NCI-H146 treated with DMSO at 0.1 percent for 48 hours (cell line): ENCODE measurements around the gene AADACL4.

Source experiments
- DNase-seq: peaks from one replicate; lab custom pipeline; 2025; ENCODE audit not compliant: unreplicated experiment; lab: John Stamatoyannopoulos, UW

The AADACL4 gene

DNA sequence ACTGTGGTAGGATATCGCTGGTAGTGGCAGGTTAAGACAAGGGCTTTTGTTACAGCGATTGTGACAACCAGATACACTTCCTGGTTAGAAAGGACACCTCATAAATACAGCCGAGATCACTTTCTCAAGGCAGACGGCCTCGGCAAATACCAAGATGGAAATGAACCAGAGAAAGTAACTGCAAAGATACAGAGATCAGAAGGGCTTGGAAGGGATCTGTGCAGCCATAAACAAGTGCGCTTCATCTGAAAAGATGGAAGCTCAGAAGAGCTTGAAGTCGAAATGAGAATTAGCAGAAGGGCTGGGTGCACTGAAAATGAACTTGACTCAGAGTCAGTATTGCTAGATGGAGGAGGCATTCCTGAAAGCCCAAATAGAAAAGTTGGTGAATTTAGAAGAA, 32.9 kb upstream of the AADACL4 start:
- DNase-seq, result no peak

DNA sequence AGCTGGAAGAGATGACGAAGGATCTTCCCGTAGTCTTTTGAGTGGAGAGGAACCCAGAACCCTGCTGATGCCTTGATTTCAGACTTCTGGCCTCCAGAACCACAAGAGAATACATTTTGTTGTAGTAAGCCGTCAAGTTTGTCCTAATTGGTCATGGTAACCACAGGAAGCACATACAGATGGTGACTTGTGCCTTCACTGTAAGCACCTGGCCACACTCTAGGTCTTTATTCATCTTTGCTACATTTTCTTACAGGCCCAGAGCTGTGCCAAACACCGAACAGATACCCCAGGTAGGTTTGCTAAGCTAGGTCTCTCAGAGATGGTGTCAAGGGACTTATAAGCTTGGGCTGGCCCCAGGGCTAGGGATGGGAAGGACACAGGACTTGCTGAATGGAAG, 30.7 kb upstream of the AADACL4 start:
- DNase-seq, result no peak

DNA sequence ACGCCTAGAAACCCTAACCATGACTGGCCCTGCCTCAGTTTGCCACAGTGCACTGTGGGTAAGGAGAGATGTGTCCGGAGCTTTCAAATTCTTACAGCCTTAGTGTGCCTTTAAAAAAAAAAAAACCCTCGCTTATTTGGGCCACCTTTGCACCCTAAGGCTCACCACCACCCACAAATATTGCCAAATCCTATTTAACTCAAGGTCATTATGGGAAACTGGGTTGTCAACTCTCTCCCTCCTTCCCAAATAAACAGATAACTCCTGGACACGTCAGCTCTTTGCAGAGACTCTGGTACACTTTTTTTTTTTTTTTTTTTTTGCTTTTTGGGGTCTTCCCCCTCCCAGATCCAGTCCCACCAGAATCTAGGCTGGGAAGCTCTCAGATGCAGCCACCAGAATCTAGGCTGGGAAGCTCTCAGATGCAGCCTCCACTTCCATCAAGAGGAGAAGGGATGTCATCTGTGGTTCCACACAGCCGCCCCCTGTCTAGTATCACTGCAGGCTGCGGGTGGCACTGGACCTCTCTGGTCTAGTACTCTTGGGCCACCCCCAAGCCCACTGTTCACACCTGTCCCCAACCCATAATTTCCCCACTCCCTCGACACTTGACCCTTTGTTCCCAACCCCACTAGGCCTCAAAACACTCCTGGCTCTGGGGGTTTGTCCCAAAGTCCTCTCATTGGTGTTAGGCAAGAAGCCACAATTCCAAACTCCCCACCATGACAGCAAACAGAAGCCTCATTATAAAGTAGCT, 29.3 kb upstream of the AADACL4 start:
- DNase-seq, result no peak

DNA sequence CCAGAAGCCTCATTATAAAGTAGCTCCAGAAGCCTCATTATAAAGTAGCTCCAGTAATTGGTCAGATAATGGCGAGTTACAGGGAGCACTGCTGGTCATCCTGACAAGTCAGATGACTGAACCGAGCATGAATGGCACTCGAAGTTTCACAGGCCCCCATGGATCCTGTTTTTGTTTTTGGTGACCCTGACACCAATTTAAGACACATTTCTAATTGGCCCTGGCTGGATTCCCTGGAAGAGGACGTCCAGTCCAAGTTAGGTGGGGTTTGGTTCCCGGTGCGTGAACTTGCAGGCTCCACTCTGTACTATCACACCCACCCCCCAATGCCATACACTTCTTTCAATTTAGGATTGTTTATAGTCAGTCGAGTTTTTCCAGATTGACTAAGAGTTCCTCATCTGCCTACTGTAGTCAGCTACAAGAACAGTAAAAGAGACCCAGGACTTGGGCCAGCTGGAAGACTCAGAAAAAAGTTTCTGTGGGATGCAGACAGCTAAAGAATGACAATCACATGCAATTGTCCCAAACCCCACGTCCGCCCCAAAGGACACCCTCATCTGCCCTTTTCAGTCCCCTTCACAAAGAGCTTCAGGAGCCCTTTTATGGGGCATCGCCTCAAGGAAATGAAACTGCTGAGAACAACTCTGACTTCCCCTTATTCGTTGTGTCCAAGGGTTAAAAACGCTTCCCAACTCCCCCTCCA, 28.6 kb upstream of the AADACL4 start:
- DNase-seq, result no peak

DNA sequence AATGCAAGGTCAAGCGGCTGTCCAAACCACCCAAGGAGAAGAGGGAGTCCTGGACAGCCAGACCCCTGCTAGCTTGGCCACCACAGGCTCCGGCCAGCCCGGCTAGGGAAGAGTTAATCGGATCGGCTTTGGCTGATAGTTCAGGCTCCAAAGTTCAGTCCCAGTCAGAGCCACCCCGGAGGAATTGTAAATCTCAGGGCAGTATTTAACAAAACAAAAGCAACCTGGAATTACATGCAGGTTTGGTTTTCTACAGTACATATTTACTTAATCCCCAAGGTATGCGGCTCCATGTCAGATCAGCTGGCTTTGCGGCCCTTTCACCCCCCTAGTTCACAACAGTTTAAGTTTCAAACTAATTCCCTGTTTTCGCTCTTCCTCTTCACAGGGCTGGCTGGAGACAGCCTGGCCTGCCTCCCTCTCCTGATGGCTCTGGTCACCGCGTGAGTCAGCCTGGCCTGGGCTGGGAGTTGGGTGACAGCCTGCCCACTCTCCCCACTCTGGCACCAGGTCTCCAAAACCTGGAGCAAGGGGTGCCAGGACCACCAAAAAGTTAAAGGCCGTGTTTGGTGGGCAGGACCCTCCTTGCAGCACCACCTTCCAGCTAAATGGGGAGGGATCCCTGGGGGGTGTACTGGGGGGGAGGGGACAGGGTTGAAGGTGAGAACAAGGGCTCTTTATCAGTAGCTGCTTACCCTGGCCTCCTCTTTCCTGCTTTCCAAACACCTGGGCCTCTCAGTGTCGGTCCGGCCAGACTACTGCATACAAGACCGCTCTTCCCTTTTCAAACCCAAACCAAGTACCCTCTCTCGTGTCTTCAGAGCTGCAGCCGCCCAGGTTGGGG, 27.8 kb upstream of the AADACL4 start:
- peak; percentile 3 for DNase-seq

DNA sequence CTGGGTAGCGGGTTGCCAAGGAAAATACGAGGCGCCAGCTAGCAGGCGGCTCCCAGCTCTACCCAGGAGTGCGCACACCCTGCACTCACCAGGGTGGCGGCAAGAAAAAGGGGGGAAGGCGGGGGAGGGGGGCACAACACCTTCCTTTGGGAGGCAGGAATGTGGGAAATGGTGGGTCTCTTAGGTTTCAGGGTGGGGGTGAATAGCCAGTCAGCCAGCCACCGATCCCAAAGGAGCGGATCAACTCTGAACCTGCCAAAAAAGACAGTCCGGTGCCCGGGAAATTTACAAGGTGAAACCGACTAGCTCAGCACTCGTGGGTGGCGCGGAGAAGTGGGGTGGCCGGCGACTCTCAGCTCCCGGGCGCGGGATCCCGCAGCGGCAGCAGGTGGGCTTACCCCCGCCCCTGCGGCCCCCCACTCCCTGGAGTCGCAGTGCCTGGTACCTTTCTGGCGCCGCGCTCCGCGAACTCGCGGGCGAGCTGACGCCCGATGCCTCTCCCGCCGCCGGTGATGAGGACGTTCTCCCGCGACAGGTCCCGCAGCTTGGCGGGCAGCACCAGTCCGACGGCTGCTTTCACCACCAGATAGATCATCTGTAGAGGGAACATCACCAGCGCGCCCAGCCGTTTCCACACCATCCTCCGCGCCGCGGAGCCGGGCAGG, 27.0 kb upstream of the AADACL4 start:
- DNase-seq, result no peak

DNA sequence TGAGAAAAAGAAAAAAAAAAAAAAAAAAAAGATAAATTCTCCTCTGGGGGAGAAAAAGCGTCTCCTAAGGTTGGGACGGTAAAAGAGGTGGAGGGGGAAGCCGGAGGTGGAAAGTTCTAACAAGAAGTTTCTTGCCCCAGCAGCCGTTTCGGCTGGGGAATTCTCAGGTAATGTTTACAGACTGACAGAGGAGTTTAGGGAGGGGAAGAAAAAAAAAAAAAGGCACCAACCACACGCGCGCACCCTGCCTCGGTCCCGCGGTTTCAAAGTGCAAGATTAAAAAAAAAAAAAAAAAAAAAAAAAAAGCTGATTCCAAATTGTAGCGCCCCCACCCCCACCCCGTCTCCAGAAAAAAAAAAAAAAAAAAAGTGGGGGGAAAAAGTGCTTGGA, 26.4 kb upstream of the AADACL4 start:
- no peak for DNase-seq

DNA sequence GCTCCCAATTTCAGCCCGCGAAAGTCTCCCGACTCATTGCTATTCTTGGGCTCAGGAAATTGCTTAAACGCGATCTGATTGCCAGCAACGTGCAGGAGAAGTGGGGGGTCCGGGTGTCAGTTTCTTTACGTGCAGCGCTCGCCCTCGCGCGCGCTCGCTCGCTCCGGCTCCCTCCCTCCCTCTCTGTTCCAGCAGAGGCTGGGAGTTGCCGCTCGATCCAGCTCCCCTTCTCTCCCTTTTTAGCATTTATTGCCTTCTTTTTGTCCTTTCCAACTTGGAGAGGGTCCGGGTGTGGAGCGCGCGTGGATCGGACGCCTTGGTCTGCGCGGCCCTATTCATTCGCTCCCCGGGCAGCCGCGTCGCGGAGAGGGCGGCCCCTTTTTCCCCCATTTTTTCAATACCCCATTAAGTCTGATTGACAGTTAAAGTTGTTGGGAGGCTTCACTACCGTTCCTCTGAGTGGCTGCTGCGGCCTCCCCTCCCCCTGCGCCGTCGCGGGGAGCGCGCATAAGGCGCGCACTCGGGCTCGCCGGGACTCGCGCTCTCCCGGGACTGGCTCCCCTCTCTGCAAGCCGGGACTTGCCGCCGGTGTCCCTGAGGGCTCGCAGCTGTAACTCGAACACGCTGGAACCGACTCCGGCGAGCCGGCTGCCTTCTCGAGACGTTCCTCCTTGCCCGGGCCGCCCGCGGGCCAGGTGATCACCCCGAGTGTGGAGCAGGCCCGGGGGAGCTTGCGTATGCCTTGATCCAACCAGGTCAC, 25.8 kb upstream of the AADACL4 start, which contains the start of gene DHRS3:
Gene DHRS3 (minus strand): TSS at position 310 of the 760 bp plus-strand sequence. CDS start 862 bp downstream, outside the sequence.
- DNase-seq, result peak; percentile 2

DNA sequence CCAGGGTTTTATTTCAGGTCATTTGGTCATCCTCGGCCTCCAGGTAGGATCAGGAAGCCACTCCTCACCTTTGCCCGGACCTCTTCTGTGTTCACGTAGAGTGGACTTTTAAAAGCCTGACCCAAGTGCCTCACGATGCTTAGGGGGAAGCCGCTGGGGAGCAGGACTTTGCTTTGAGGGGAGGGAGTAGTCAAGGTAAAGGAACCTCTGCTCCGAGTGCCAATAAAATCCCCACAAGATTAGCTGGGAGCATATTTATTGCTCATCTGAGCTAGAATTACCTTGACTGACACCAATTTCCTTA, 25.3 kb upstream of the AADACL4 start:
- DNase-seq, result no peak

DNA sequence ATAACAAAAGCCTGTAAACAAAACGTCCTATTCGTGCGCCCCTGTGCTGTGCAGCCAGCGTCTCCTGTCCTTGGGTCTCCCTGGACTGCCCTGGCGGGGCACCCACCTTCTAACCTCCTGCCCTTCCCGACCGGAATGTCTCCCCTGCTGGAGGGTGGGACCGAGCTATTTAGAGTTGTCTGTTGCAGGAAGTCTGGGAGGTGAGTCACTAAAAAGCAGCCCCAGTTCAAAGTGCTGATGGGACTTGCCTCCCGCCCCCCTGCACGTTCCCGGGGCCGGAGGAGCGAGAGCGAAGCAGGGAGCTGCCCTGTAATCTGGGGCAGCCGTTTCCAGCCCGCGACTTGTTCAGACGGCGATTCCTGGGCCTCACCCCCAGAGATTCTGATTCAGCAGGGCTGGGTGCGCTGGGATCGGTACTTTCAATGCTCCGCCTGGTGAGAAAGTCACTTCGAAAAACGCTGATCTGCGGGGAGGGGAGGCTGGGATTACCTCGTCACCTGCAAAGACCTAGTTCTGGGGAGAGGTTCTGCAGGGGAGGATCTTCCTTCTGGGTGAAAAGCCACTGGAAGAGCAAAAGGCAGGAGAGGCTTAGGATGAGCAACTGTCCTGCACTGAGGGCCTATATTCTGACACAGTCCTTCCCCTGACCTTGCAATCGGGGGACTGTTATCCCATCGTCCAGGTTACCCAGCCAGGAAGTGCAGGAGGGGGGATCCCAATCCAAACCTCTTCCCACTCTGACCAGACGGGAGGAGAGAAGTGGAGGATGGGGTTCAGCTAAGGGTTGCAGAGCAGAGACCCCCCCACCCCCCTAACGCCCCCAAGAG, 24.7 kb upstream of the AADACL4 start:
- DNase-seq, result no peak

DNA sequence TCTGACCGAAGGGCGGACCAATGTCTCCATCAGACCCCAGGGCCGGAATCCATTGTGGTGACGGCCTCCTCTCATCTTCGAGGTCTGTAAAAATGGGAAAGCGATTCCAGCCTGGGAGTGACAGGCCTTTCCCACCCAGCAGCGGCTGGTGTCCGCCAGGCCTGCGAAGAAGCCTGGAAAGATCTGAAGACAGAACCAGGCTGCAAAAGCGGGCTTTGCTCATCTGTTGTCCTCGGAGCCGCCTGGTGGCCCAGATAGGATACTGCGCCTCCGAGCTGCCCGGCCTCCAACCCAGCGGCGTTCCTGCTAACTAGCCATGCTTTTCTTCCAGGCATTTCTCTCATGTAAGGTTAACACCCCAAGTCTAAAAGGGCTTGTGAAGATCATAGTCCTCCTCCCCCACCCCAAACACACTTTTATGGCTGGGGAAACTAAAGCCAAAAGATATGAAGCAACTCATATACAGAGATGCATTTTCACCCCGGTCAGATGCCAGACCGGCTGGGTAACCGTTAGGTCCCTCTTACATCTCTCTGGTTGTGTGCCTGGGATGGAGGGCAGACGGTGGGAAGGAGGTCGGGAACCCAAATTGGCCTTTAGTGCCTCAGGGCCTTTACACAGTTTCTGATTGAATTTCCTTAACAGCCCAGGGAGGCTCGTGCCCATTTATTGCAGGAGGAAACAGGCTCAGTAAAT, 23.9 kb upstream of the AADACL4 start:
- no peak for DNase-seq

DNA sequence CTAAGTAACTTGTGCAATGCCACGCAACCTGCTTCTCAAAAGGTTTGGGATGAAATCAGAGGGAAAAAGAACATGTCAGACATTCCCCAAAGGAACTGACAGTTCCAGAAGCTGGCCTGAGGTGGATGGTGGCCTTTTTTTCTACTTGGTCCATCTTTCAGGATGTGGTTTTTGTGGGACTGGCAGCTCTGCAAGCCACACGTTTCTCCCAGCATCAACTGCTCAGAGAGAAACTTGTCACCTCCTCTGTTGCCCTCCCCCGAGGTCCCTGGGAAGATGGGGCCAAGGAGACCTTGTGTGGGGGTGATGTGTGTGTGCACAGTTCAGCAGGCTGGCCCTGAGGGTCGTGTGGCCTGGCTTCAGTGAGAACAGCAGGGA, 23.4 kb upstream of the AADACL4 start:
- DNase-seq, result no peak

DNA sequence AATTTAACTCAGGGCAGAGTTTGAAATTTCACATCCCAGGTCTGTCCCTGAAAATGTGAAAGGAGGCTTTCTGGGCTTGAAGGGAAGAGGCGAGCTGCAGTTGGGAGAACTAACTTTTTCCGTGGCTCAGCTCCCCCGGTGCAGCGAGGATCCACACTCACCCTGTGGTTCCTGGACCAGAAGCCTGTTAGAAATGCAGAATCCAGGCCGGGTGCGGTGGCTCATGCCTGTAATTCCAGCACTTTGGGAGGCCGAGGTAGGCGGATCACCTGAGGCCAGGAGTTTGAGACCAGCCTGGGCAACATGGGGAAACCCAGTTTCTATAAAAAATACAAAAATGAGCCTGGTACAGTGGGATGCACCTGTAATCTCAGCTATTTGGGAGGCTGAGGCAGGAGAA, 23.0 kb upstream of the AADACL4 start:
- no peak for DNase-seq

DNA sequence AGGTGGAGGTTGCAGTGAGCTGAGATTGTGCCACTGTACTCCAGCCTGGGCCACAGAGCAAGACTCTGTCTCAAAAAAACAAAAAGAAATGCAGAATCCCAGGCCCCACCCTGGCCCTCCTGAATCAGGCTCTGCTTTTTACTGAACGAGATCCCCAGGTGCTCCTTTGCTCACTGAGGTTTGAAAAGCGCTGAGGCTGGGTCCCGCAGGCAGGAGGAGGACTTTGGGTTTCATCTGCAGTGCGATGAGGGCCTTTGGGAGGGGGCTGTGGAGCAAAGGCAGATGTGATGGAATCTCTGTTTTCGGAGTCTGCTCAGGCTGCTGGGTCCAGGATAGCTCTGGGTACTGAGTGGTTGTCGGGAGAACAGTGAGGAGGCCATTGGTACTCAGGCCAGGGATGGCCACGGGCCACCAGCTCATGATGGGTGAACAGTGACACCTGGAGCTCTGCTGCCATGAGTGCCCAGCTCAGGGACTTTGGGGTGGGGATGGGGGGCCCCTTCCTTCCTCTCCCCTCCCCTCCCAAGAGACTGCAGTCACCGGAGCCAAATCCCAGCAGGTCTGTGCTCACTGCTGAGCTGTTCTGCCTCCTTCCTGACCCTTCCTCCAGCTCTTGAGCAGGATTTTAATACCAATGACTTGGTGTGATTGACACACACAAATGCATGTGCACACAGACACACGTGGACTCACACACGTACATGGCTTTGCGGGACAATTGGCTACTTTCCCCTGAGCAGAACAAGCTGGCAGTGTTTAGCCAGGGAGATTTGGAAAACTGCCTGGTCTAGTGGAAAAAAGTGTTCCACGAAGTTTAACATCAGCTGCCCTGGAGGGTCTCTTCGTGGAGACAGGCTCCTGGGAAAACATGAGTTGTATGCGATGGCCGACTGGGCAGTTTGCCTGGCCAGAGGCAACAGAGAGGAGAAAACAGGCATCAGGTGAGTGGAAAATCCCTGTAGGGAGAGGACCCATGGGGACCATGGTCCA, 22.2 kb upstream of the AADACL4 start:
- no peak for DNase-seq

DNA sequence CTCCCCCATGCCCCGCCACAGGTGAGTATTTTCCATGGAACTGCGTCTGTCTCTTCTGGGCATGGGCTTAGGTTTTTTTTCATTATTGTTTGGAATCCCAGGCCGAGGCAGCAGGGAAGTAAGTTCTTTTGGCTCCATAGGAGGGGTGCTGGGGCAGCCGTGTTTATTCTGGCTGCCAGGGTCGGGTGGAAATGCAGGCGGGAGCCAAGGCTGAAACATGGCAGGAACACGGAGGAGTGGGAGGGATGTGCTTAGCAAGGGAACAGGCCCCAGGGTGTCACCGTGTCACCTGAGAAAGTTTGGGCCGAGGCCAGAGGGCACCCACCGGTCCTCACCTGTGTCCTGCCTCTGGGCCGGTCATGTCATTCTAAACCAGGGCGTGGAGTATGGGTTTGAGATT, 21.4 kb upstream of the AADACL4 start:
- no peak for DNase-seq

DNA sequence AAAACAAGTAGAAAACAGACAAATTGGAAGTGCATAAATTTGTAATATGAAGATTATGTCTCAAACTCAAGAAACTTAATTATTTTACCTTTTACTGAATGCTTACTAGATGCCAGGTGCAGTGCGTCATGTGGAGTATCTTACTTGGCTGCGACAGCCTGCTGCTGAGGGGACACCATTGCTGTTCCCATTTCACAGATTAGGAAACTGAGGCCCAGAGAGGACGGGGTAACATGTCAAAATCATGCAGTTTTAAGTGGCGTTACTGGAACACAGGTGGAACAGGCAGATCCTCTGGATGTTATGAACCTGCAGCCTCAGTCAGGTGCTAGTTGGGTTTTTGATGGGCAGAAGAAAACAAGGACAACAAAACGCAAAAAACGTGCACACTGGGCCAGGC, 18.6 kb upstream of the AADACL4 start:
- DNase-seq, result no peak

DNA sequence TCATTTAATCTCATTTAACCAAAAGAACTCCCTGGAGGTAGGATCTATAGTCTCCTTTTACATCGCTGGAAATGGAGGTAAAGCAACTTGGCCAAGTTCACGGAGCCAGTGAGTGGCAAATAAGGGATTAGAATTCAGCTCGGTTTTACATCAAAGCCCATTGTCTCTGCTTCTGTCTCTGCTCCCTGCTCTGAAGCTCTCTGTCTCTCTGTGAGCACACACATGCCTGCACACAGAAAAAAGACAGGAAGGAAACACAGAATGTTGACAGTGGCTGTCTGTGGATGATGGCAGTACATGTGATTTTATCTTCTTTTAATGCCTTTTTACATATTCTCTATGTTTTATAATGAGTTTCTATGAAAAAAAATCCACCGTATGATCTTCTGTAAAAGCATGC, 17.0 kb upstream of the AADACL4 start:
- DNase-seq, result no peak

DNA sequence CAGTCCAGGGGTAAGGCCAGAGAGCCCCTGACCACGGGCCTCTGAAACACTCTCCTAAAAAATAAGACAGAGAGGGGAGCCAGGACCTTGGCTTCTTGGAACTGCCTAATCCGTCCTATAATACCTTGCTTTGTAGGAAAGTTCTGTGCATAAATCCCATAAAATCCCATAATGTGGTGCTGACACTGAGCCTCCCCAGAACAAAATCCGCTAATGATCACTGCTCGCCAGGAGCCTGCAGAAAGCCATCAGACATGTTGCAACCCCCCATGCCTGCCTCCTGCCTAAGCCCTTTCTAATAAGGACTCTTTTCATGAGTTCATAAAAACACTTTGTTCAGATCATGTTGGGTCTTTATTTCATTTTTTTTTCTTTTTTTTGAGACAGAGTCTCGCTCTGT, 16.6 kb upstream of the AADACL4 start:
- no peak for DNase-seq
